Ascending aorta (tissue), 2 donors: ENCODE measurements around the gene SLC13A4. TPM values are rescaled to one million over a fixed set of nuclear protein-coding genes. Genes with fewer than 3 reads are reported as not detected.
A peak's percentile ranks its signal among the peaks of the same experiment; 100 is the strongest.

Source experiments
- DNase-seq, 2 donors: peaks; one replicate each; pipeline ENCODE4 v3.0.0-alpha.2; 2019; ENCODE audit warnings: low spot score in 2 of 2
- H3K27ac ChIP-seq, 2 donors: fragments of 200-600 bp; sonication (generic); one replicate each; pipeline ENCODE4 v1.5.1; 2016 to 2017; ENCODE audit warnings: mild to moderate bottlenecking in 1 of 2
- H3K27me3 ChIP-seq: fragments of 200-600 bp; sonication (generic); one replicate; pipeline ENCODE4 v1.5.1; 2017
- H3K36me3 ChIP-seq, 2 donors: fragments of 200-600 bp; sonication (generic); one replicate each; pipeline ENCODE4 v1.5.1; 2016
- H3K4me1 ChIP-seq, 2 donors: fragments of 200-600 bp; sonication (generic); one replicate each; pipeline ENCODE4 v1.5.1; 2016 to 2017; ENCODE audit warnings: mild to moderate bottlenecking in 1 of 2
- H3K4me3 ChIP-seq, 2 donors: fragments of 200-600 bp; sonication (generic); one replicate each; pipeline ENCODE4 v1.5.1; 2016 to 2017; ENCODE audit warnings: mild to moderate bottlenecking in 1 of 2
- H3K9me3 ChIP-seq, 2 donors: fragments of 200-600 bp; sonication (generic); one replicate each; pipeline ENCODE4 v1.5.1; 2016
- intact Hi-C: fragments of 100-400 bp; cut with DNase I; formaldehyde crosslinking; loops from one replicate; pipeline ENCODE4 v1.15.1; 2023
- total RNA-seq: library from RNA; depleted of rRNA; stranded (reverse); fragments of >200 nt; gene quantifications from one replicate; pipeline ENCODE4 v1.1.0, GENCODE V29; 2016
- TF ChIP-seq, protein P1 (sequence below), 3 experiments: fragments of 200-600 bp in 2 of 3; fragments of 450-650 bp in 1 of 3; sonication (generic) in 2 of 3; IDR thresholded peaks; one replicate each; pipeline ENCODE4 v1.5.1; 2016 to 2019; ENCODE audit warnings: antibody characterized with exemption in 3 of 3, mild to moderate bottlenecking in 1 of 3, moderate library complexity in 1 of 3

Gene SLC13A4
- total RNA-seq, 1 donor from 2014 or later, result 0.21 TPM

DNA sequence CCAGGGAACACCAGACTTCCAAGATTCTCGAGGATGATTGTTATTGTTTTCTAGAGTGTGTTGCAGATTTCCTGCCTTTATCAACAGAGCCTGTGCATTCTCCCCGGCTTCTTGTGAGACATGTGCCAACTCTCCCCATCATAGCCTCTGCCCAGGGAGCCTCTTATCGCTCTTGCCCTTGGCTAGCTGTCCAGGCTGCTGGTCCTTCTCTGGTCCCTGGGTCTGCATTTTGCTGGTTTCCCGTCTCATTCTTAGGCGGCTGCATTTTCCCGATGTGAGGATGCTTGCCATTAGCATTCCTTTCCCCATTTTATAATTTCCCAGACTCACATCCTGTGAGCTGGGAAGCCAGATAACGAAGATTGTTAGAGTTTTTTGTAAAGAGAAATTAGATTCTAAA lies 15.2 kb downstream of the SLC13A4 start:
- H3K4me3 ChIP-seq, result no peak overlapping the region
- H3K36me3 ChIP-seq, result no peaks in the 10 kb centered on the region
- H3K4me1 ChIP-seq, result peaks cover 6 to 41% of the 10 kb centered on the region in 2 donors
- no peaks in the 10 kb centered on the region for H3K27me3 ChIP-seq
- no peak for DNase-seq
- intact Hi-C loops, result loop anchor here (10.0 kb wide), 1 partner anchor 82 kb away; no protein-coding TSS in a partner anchor
- H3K9me3 ChIP-seq, result no peaks in the 10 kb centered on the region
- no peak overlapping the region for H3K27ac ChIP-seq
- TF ChIP-seq, protein P1, sequence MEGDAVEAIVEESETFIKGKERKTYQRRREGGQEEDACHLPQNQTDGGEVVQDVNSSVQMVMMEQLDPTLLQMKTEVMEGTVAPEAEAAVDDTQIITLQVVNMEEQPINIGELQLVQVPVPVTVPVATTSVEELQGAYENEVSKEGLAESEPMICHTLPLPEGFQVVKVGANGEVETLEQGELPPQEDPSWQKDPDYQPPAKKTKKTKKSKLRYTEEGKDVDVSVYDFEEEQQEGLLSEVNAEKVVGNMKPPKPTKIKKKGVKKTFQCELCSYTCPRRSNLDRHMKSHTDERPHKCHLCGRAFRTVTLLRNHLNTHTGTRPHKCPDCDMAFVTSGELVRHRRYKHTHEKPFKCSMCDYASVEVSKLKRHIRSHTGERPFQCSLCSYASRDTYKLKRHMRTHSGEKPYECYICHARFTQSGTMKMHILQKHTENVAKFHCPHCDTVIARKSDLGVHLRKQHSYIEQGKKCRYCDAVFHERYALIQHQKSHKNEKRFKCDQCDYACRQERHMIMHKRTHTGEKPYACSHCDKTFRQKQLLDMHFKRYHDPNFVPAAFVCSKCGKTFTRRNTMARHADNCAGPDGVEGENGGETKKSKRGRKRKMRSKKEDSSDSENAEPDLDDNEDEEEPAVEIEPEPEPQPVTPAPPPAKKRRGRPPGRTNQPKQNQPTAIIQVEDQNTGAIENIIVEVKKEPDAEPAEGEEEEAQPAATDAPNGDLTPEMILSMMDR (IDR thresholded peaks at IDR 0.05), result no peak

DNA sequence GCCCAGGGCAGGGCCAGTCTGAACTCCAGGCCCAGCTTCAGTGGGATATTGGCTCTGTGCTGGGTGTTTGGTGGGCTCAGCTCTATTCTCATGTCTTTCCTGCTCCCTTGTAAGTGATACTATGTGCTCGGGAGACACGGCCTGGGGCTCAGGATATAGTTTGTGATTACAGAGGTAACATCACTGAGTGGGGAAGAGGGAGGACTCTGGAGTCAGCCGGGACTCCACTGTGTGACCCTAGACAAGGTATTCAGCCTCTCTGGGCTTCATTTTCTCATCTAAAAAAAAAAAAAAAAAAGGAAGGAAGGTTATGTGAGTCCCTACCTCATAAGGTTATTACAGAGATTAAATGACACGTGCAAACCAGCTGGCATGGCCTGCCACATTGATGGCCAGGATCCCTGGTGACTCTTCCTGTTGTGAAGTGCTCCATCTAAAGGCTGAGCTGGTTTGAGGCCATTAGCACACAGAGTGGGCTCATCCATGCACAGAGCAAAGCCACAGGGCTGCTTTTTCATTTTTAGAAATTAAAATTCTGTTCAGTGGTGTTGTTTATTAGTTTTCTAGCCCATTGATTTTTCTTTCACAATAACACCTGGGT lies 15.7 kb downstream of the SLC13A4 start:
- intact Hi-C loops, result loop anchor here (10.0 kb wide), 1 partner anchor 83 kb away; no protein-coding TSS in a partner anchor

DNA sequence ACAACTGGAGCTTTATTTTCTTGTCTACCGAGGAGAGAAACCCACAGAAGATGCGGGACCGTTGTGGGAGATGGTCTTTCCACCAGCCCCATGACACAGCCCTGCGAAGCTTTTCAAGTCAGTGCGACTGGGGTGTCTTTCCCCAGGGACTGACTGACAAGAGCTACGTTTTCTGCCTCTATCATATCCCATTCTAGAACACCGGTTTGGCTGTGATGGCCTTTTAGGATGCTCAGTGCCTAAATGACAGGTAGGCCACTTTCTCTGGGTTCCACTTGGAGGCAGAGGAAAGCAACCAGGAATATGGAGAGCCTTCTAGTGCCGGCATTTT lies 16.9 kb downstream of the SLC13A4 start:
- Histone ChIP-seq H3K27me3 (no peaks in the 10 kb centered on the region), H3K9me3 (no peaks in the 10 kb centered on the region), H3K4me1 (peaks cover 6 to 36% of the 10 kb centered on the region in 2 donors), H3K4me3 (no peak overlapping the region), H3K27ac (peak overlapping the region; percentile 55 to 71), H3K36me3 (no peaks in the 10 kb centered on the region)
- TF ChIP-seq, protein P1 (IDR thresholded peaks at IDR 0.05), result no peak
- DNase-seq, result no peak
- intact Hi-C loops, result loop anchor here (10.0 kb wide), 1 partner anchor 84 kb away; no protein-coding TSS in a partner anchor

More for the DNA sequence above, 15.7 kb downstream of the SLC13A4 start:
- Histone ChIP-seq H3K36me3 (no peaks in the 10 kb centered on the region), H3K4me3 (no peak overlapping the region), H3K9me3 (no peaks in the 10 kb centered on the region), H3K27ac (peak overlapping the region; percentile 1 to 30), H3K4me1 (peaks cover 6 to 41% of the 10 kb centered on the region in 2 donors), H3K27me3 (no peaks in the 10 kb centered on the region)
- no peak for DNase-seq
- TF ChIP-seq, protein P1 (IDR thresholded peaks at IDR 0.05), result no peak

DNA sequence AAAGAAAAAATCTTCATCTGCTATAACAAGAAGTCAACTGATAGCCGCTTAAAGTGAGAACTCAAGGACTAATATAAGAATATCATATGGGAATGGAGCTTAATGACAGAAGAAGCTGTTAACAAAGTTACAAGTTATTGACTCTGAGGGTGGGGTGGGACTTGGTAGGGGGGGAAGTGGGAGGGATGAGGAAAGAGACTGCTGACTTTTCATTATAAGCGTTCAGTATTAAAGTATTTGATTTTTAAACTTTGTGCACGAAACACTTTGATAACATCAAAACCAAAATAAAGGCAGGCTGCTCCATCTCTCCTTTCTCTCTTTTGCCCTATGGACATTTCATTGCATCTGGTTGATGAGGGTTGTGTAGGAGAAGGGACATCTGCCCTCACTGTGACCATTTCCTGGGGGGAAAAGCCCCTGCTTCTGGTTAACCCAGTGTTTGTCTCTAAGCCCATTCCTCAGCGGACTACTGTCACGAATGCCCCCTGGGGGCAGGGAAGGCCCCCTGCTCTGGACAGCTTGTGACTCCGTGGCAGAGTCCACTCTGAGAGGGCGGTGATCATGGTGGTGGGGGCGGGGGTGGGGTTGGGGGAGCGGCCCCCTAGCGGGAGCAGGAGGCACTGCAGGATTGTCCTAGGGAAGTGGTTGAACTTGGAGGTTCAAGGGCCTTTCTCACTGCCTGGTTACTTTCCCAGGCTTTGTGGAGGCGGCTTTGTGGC lies 17.4 kb downstream of the SLC13A4 start:
- TF ChIP-seq, protein P1 (IDR thresholded peaks at IDR 0.05), result peak in 2 of 3 experiments; percentile 78 to 81
- peaks cover 6 to 36% of the 10 kb centered on the region in 2 donors for H3K4me1 ChIP-seq
- H3K4me3 ChIP-seq, result peak overlapping the region; percentile 33 to 49

DNA sequence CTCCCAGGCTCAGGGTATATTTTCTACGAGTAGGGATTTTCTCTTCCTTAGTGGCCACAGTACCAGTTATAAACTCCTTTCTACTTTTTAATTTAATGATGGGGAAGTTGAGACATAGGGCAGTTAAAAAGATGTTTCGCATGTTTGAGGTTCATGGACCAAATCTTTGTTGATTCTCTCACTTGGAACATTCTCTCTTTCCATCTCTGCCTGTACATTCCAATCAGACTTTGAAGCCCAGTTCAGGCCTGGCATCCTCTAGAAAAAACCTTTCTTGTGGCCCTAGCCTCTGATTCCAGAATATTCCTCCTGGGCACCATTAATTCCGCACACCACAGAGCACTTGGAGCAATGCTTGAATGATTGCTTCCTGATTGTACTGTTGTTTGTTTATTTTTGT lies 18.5 kb downstream of the SLC13A4 start:
- Histone ChIP-seq H3K4me1 (peaks cover 6 to 29% of the 10 kb centered on the region in 2 donors), H3K27me3 (no peaks in the 10 kb centered on the region), H3K4me3 (no peak overlapping the region), H3K36me3 (no peaks in the 10 kb centered on the region), H3K27ac (peak overlapping the region in 1 of 2 donors; percentile 55), H3K9me3 (no peaks in the 10 kb centered on the region)
- no peak for DNase-seq
- intact Hi-C loops, result no loop called here
- TF ChIP-seq, protein P1 (IDR thresholded peaks at IDR 0.05), result no peak

More for the DNA sequence above, 17.4 kb downstream of the SLC13A4 start:
- intact Hi-C loops, result loop anchor here (10.0 kb wide), 1 partner anchor 84 kb away; no protein-coding TSS in a partner anchor
- Histone ChIP-seq H3K27ac (peak overlapping the region; percentile 55 to 71), H3K27me3 (no peaks in the 10 kb centered on the region), H3K36me3 (no peaks in the 10 kb centered on the region), H3K9me3 (no peaks in the 10 kb centered on the region)
- DNase-seq, result no peak
